Measurements from ENCODE around the gene MRC1.

Gene MRC1

DNA sequence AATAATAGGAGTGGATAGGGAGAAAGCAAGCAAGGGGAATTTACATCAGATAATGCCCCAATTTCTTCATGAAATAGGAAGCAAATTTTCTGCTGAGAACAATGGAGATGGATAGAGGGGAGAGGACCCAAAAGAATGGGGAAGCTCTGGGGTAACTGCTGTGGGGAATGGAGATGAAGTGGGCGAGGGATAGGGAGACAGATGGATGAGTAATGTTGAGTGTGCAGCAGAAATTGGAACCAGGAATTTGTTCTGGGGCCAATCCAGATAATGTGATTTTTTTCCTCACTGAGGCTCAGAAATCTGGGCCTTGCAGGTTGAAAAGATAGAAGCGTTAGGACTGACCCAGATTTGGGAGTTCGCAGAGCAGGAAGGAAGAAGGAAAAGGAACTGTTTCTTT is 24.5 kb upstream of the MRC1 start:
- TF ChIP-seq EZH2 (IDR thresholded peaks at IDR 0.05; ENCODE audit: borderline replicate concordance, low read length): no peak
- TF ChIP-seq, protein P1, sequence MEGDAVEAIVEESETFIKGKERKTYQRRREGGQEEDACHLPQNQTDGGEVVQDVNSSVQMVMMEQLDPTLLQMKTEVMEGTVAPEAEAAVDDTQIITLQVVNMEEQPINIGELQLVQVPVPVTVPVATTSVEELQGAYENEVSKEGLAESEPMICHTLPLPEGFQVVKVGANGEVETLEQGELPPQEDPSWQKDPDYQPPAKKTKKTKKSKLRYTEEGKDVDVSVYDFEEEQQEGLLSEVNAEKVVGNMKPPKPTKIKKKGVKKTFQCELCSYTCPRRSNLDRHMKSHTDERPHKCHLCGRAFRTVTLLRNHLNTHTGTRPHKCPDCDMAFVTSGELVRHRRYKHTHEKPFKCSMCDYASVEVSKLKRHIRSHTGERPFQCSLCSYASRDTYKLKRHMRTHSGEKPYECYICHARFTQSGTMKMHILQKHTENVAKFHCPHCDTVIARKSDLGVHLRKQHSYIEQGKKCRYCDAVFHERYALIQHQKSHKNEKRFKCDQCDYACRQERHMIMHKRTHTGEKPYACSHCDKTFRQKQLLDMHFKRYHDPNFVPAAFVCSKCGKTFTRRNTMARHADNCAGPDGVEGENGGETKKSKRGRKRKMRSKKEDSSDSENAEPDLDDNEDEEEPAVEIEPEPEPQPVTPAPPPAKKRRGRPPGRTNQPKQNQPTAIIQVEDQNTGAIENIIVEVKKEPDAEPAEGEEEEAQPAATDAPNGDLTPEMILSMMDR (IDR thresholded peaks at IDR 0.05; ENCODE audit: low read length): no peak
- Histone ChIP-seq H3K4me2 (ENCODE audit: low read length) (no peak overlapping the region), H3K4me1 (ENCODE audit: insufficient read depth, low read length, severe bottlenecking) (no peaks in the 10 kb centered on the region), H3K36me3 (ENCODE audit: insufficient read depth, low read length) (no peaks in the 10 kb centered on the region), H3K79me2 (ENCODE audit: insufficient read depth, low read length) (no peaks in the 10 kb centered on the region), H3K27me3 (ENCODE audit: insufficient read depth, low read length) (no peaks in the 10 kb centered on the region), H3K4me3 (ENCODE audit: low read depth, low read length, poor library complexity, severe bottlenecking) (no peak overlapping the region), H3K9ac (ENCODE audit: low read length) (no peak overlapping the region), H3K9me2 (ENCODE audit: low read depth, low read length) (no peaks in the 10 kb centered on the region), H2AFZ (ENCODE audit: low read length) (no peak overlapping the region), H4K20me1 (ENCODE audit: insufficient read depth, low read length) (no peaks in the 10 kb centered on the region), H3F3A (ENCODE audit: insufficient read depth, low read length) (no peaks in the 10 kb centered on the region), H3K27ac (ENCODE audit: low read depth, low read length, poor library complexity, severe bottlenecking) (no peak overlapping the region), H3K9me3 (ENCODE audit: low read length) (no peaks in the 10 kb centered on the region)

DNA sequence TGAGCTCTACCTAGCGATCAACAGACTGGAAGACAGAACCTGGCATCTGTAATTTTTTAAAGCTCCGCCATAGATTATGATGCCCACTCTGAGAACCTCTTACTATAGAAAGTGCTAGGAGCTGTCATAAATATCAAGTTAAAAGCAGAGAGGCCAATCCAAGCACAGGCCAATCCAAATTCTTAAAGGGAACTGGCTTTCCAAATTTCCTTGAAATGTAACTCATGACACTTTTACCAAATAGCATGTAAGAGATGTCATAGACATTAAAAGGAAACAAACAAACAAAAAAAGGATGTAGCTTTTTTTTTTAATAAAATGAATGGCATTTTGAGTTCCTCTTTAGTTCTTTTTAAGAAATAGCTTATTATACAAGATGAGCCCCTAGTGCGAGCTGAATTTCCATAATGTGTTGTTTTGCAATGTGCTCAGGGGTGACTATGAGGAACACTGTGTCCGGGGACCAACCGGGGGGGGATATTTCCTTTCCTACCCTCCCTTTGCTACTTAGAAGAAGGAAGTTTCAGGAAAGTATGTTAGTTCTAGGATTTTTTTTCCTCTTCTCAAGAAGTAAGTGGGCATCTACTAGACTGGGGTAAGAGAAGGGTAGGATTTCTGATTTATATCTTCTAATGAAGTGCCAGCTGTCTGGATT is 23.7 kb upstream of the MRC1 start:
- Histone ChIP-seq H3K9me3 (ENCODE audit: low read length) (no peaks in the 10 kb centered on the region), H3K9ac (ENCODE audit: low read length) (no peak overlapping the region), H3K4me3 (ENCODE audit: low read depth, low read length, poor library complexity, severe bottlenecking) (no peak overlapping the region), H3K27ac (ENCODE audit: low read depth, low read length, poor library complexity, severe bottlenecking) (no peak overlapping the region), H3F3A (ENCODE audit: insufficient read depth, low read length) (no peaks in the 10 kb centered on the region), H3K4me2 (ENCODE audit: low read length) (no peak overlapping the region), H3K27me3 (ENCODE audit: insufficient read depth, low read length) (no peaks in the 10 kb centered on the region), H2AFZ (ENCODE audit: low read length) (no peak overlapping the region), H3K4me1 (ENCODE audit: insufficient read depth, low read length, severe bottlenecking) (no peaks in the 10 kb centered on the region), H3K79me2 (ENCODE audit: insufficient read depth, low read length) (no peaks in the 10 kb centered on the region), H4K20me1 (ENCODE audit: insufficient read depth, low read length) (no peaks in the 10 kb centered on the region), H3K36me3 (ENCODE audit: insufficient read depth, low read length) (no peaks in the 10 kb centered on the region), H3K9me2 (ENCODE audit: low read depth, low read length) (no peaks in the 10 kb centered on the region)
- TF ChIP-seq, protein P1 (IDR thresholded peaks at IDR 0.05; ENCODE audit: low read length): no peak
- TF ChIP-seq EZH2 (IDR thresholded peaks at IDR 0.05; ENCODE audit: borderline replicate concordance, low read length): no peak

DNA sequence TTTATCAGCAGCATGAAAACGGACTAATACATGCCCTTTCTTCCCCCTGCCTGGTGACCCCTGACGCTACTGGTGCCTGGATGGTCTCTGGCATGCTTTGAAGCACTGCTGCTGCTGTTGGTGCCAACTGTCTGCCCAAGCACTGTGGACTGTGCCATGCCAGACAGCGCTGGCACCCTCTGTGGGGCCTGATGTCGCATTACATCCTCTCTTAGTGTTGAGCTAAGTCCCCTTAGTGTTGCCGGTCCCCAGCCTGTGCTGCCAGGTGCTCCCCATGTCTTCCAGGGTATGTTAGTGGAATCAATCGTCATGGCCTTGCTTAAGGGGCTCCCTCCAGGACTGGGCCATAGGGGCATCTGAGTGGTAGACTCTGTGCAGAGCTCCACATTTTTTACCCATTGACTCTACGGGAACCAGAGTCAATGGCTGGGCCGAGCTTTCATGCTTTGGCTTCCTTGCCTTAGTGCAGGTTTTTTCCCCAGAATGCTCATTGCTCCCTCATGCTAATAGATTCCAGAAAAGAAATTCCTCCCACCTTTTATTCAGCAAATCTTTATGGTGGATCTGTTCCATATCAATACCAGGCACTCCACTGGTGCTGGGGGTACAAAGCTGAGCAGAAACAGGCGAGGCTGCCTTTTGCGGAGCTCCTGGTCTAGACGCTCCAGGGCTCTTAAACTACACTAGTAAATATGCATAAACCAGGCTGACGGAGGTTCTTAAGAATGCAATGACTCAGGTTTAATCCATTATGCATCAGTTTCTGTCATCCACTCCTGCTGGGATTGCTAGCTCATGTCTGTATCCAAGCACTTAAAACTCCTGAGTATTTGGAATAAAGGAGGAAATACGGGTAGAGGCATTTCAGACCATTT is 21.8 kb upstream of the MRC1 start:
- Histone ChIP-seq H3K9me3 (ENCODE audit: low read length) (no peaks in the 10 kb centered on the region), H3K36me3 (ENCODE audit: insufficient read depth, low read length) (no peaks in the 10 kb centered on the region), H3K4me2 (ENCODE audit: low read length) (no peak overlapping the region), H3F3A (ENCODE audit: insufficient read depth, low read length) (no peaks in the 10 kb centered on the region), H3K27me3 (ENCODE audit: insufficient read depth, low read length) (no peaks in the 10 kb centered on the region), H4K20me1 (ENCODE audit: insufficient read depth, low read length) (no peaks in the 10 kb centered on the region), H3K9me2 (ENCODE audit: low read depth, low read length) (no peaks in the 10 kb centered on the region), H3K79me2 (ENCODE audit: insufficient read depth, low read length) (no peaks in the 10 kb centered on the region), H3K9ac (ENCODE audit: low read length) (no peak overlapping the region), H3K27ac (ENCODE audit: low read depth, low read length, poor library complexity, severe bottlenecking) (no peak overlapping the region), H2AFZ (ENCODE audit: low read length) (no peak overlapping the region), H3K4me3 (ENCODE audit: low read depth, low read length, poor library complexity, severe bottlenecking) (no peak overlapping the region), H3K4me1 (ENCODE audit: insufficient read depth, low read length, severe bottlenecking) (no peaks in the 10 kb centered on the region)
- TF ChIP-seq, protein P1 (IDR thresholded peaks at IDR 0.05; ENCODE audit: low read length): no peak
- no peak for TF ChIP-seq EZH2 (IDR thresholded peaks at IDR 0.05; ENCODE audit: borderline replicate concordance, low read length)

Measured in OCI-LY1 (cell line).